Spleen (tissue), 7 donors: ENCODE data around the gene ZNF184.
A peak's percentile ranks its signal among the peaks of the same experiment; 100 is the strongest.

Experiments used
- CTCF ChIP-seq, 11 experiments: fragments of 200-600 bp in 7 of 11; fragments of 450-650 bp in 4 of 11; sonication (generic) in 4 of 11; IDR thresholded peaks in 8 of 11; conservative IDR thresholded peaks in 3 of 11; 1 replicate in 7 of 11; 2 replicates in 4 of 11; pipeline versions ENCODE4 v1.4.0 to v1.8.0; 2016 to 2021; ENCODE audit warnings: antibody characterized with exemption in 11 of 11, inconsistent platforms in 4 of 11, mild to moderate bottlenecking in 1 of 11
- POLR2A ChIP-seq, 3 donors: fragments of 450-650 bp; IDR thresholded peaks; one replicate each; pipeline ENCODE4 v1.5.1; 2017; ENCODE audit warnings: antibody characterized with exemption in 3 of 3, mild to moderate bottlenecking in 1 of 3
- POLR2AphosphoS5 ChIP-seq, 3 donors: sonication (generic); formaldehyde crosslinking; IDR thresholded peaks; one replicate each; pipeline ENCODE4 v1.5.1; 2017; ENCODE audit warnings: antibody characterized with exemption in 3 of 3
- donor health status: DM: no; HTN: no; CAD: no; lungs with moderate emphysema.
- donor health status: DM: no; HTN: no; CAD: no.
- donor health status: DM: no; HTN: no; CAD: no.

DNA sequence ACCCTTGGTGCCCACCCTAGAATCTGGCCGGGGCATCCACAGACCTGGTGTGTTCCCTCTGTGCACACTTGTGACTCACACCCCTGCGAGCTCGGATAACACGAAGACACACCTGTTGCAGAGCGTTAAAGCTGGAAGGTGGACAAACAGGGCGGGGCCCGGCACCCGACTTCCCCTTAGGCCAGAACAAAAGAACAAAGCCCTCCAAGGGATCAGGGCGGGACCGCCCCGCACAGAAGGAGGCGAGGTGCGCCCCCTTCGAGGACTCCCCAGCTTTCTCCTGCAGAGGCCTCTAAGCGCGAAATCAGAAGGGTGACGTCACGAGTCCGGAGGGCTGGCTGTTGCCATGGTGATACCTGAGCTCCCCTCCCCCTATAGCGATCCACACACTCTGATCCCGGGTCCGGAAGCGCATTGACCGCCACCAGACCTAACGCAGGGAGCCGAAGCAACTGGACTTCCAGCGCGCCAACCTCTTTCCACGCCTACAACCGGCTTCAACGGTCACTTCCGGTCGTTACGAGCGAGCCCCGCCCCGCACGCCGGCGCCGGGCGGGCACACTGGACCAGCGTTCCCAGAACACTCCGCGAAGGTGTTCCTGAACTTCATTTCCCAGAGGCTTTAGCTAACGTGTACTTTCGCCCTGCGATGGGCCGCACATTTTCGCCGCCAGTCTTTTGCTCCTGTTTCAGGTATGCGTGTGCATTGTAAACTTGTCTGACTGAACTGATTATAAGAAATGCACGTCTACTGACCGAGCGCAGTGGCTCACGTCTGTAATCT is at the start of gene ZNF184:
- TF ChIP-seq POLR2A (IDR thresholded peaks at IDR 0.05) (peak in 1 of 3 donors; percentile 54), CTCF (IDR thresholded peaks at IDR 0.05 in 8 of 11, conservative IDR thresholded peaks at IDR 0.05 in 3 of 11) (peak in 1 of 11 experiments; percentile 17), POLR2AphosphoS5 (IDR thresholded peaks at IDR 0.05) (peak; percentile 96 to 97 (median 97))
